HEK293T (cell line): ENCODE data around the gene SLC2A5.

Source experiments
- BHLHE40 ChIP-seq: fragments of 450-650 bp; IDR thresholded peaks from 2 replicates; pipeline ENCODE4 v1.6.1; 2016; ENCODE audit warnings: mild to moderate bottlenecking, moderate library complexity, borderline replicate concordance
- ELF4 ChIP-seq: fragments of 450-650 bp; IDR thresholded peaks from 2 replicates; pipeline ENCODE4 v1.6.1; 2017; ENCODE audit warnings: antibody characterized with exemption
- FOXA1 ChIP-seq: fragments of 450-650 bp; IDR thresholded peaks from 2 replicates; pipeline ENCODE4 v1.6.1; 2016; ENCODE audit warnings: mild to moderate bottlenecking
- FOXK2 ChIP-seq: fragments of 450-650 bp; IDR thresholded peaks from 2 replicates; pipeline ENCODE4 v1.6.1; 2016; ENCODE audit warnings: mild to moderate bottlenecking
- L3MBTL2 ChIP-seq: fragments of 450-650 bp; conservative IDR thresholded peaks from 2 replicates; pipeline ENCODE4 v1.6.1; 2016; ENCODE audit warnings: mild to moderate bottlenecking
- LEF1 ChIP-seq: fragments of 450-650 bp; IDR thresholded peaks from 2 replicates; pipeline ENCODE4 v1.6.1; 2017; ENCODE audit warnings: mild to moderate bottlenecking, borderline replicate concordance
- NFRKB ChIP-seq: fragments of 450-650 bp; IDR thresholded peaks from 2 replicates; pipeline ENCODE4 v1.6.1; 2016; ENCODE audit warnings: mild to moderate bottlenecking, moderate library complexity
- SP1 ChIP-seq: fragments of 450-650 bp; IDR thresholded peaks from 2 replicates; pipeline ENCODE4 v1.6.1; 2017
- SUZ12 ChIP-seq: fragments of 450-650 bp; IDR thresholded peaks from 2 replicates; pipeline ENCODE4 v1.6.1; 2016; ENCODE audit warnings: mild to moderate bottlenecking
- TARDBP ChIP-seq: fragments of 450-650 bp; IDR thresholded peaks from 2 replicates; pipeline ENCODE4 v1.6.1; 2016

DNA sequence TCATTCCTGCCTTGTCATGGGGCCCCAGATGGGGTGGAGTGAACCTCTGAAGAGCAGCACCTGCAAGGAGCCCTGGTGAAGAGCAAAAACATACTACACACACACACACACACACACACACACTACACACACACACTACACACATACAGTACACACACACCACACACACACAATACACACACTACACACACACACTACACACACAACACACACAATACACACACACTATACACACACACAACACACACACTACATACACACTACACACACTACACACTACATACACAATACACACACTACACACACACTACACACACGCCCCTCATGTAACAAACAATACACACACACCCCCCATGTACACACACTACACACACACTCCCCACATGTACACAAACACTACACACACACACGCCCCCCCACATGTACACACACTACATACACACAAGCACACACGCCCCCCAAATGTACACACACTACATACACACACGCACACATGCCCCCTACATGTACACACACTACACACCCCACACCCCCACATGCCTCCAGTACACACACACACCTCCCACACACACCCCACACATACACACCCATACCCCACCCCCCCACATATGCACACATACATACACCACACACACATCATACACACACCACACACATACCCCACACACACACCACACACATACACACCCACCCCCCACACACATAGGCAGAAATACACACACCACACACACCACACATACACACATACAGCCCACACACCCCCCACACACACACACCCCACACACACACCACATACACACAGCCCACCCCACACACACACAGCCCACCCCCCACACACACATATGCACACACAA lies 9.3 kb downstream of the SLC2A5 start:
- TF ChIP-seq SP1: no peak
- TF ChIP-seq TARDBP: no peak
- no peak for TF ChIP-seq L3MBTL2
- TF ChIP-seq FOXK2: no peak
- TF ChIP-seq ELF4: no peak
- TF ChIP-seq LEF1: no peak
- no peak for TF ChIP-seq SUZ12
- TF ChIP-seq NFRKB: no peak
- TF ChIP-seq FOXA1: no peak
- no peak for TF ChIP-seq BHLHE40
